K562 (cell line): ENCODE measurements around the gene NIM1K. TPM values are rescaled to one million over a fixed set of nuclear protein-coding genes. Genes with fewer than 3 reads are reported as not detected.

Experiments
- ATF4 ChIP-seq: fragments of 450-650 bp; formaldehyde crosslinking; IDR thresholded peaks from 2 replicates; pipeline ENCODE4 v1.4.0; 2022; ENCODE audit warnings: mild to moderate bottlenecking, moderate library complexity
- CHD4 ChIP-seq: fragments of 200-600 bp; sonication (generic); IDR thresholded peaks from 3 replicates; pipeline ENCODE4 v1.6.1; 2012; ENCODE audit warnings: low read depth, mild to moderate bottlenecking, mixed read lengths, low read length, inconsistent platforms; ENCODE audit not compliant: insufficient read depth, insufficient replicate concordance, poor library complexity, severe bottlenecking
- EP400 ChIP-seq: fragments of 450-650 bp; IDR thresholded peaks from 2 replicates; pipeline ENCODE4 v1.6.1; 2017; ENCODE audit warnings: antibody characterized with exemption, mild to moderate bottlenecking, moderate library complexity
- ETS1 ChIP-seq: conservative IDR thresholded peaks from 2 replicates; pipeline ENCODE4 v1.6.1; 2011; ENCODE audit warnings: low read depth, mild to moderate bottlenecking, low read length; ENCODE audit not compliant: control insufficient read depth
- GTF3C2 ChIP-seq: IDR thresholded peaks from 3 replicates; pipeline ENCODE4 v1.6.1; 2011; ENCODE audit warnings: borderline replicate concordance, mild to moderate bottlenecking, moderate library complexity; ENCODE audit not compliant: insufficient read length; ENCODE audit errors: extremely low read depth
- MBD2 ChIP-seq: sonication (generic); IDR thresholded peaks from 2 replicates; pipeline ENCODE4 v1.6.1; 2016; ENCODE audit warnings: low read depth, borderline replicate concordance
- MECOM ChIP-seq: fragments of 250-450 bp; sonication (Bioruptor Pico); IDR thresholded peaks from 2 replicates; pipeline ENCODE4 v1.8.0; 2022; ENCODE audit warnings: inconsistent platforms
- MYC ChIP-seq, 2 experiments: fragments of 250-450 bp in 1 of 2; sonication (Bioruptor Pico) in 1 of 2; IDR thresholded peaks; 2 replicates each; pipeline versions ENCODE4 v1.5.1 to v1.6.1; 2012 to 2021; ENCODE audit warnings: low read depth in 2 of 2, borderline replicate concordance in 1 of 2, improper control_type of control experiment in 1 of 2, low read length in 1 of 2, mild to moderate bottlenecking in 1 of 2, moderate library complexity in 1 of 2
- PHF20 ChIP-seq: fragments of 450-650 bp; IDR thresholded peaks from 2 replicates; pipeline ENCODE4 v1.6.1; 2018; ENCODE audit not compliant: partially characterized antibody
- SREBF1 ChIP-seq: fragments of 150-350 bp; IDR thresholded peaks from 2 replicates; pipeline ENCODE4 v1.6.1; 2014; ENCODE audit warnings: antibody characterized with exemption, low read depth, low read length, borderline replicate concordance
- TBL1XR1 ChIP-seq, 2 experiments: IDR thresholded peaks; 2 replicates each; pipeline ENCODE4 v1.6.1; 2012; ENCODE audit warnings: improper control_type of control experiment in 2 of 2, low read length in 2 of 2, mild to moderate bottlenecking in 1 of 2
- TFE3 ChIP-seq: fragments of 450-650 bp; formaldehyde crosslinking; IDR thresholded peaks from 2 replicates; pipeline ENCODE4 v1.4.0; 2020; ENCODE audit warnings: mild to moderate bottlenecking, mixed read lengths
- TGIF2 ChIP-seq: sonication (generic); formaldehyde crosslinking; IDR thresholded peaks from 2 replicates; pipeline ENCODE4 v1.8.1; 2022; ENCODE audit warnings: mild to moderate bottlenecking, missing genetic modification reagents, moderate library complexity
- ZBTB12 ChIP-seq: fragments of 250-450 bp; sonication (Bioruptor Pico); IDR thresholded peaks from 2 replicates; pipeline ENCODE4 v1.4.0; 2020
- ZFX ChIP-seq: sonication (generic); formaldehyde crosslinking; IDR thresholded peaks from 2 replicates; pipeline ENCODE4 v1.8.0; 2022; ENCODE audit warnings: mild to moderate bottlenecking, missing genetic modification reagents, moderate library complexity
- ZNF12 ChIP-seq: sonication (generic); formaldehyde crosslinking; IDR thresholded peaks from 2 replicates; pipeline ENCODE4 v1.4.0; 2020; ENCODE audit warnings: mild to moderate bottlenecking, missing genetic modification reagents
- ZNF224 ChIP-seq: sonication (generic); formaldehyde crosslinking; IDR thresholded peaks from 2 replicates; pipeline ENCODE4 v1.8.0; 2022; ENCODE audit warnings: mild to moderate bottlenecking, missing genetic modification reagents
- ZZZ3 ChIP-seq: fragments of 450-650 bp; IDR thresholded peaks from 2 replicates; pipeline ENCODE4 v1.6.1; 2016; ENCODE audit warnings: antibody characterized with exemption, mild to moderate bottlenecking, moderate library complexity
- polyA plus RNA-seq, 8 experiments: library from polyadenylated mRNA; depleted of rRNA in 4 of 8; stranded (reverse) in 5 of 8; unstranded in 3 of 8; fragments of >200 nt; fragmentation: Nextera tagmentation in 2 of 8; fragmentation: Illumina TruSeq in 1 of 8; extraction: Ambion mirVana in 2 of 8; extraction: Trizol in 1 of 8; gene quantifications; 2 replicates each; pipeline versions ENCODE4 v1.2.1 to v1.2.3, GENCODE V29; 2011 to 2014; ENCODE audit warnings: inconsistent platforms in 1 of 8, missing spikeins in 1 of 8
- total RNA-seq, 7 experiments: library from RNA; depleted of rRNA in 6 of 7; stranded (reverse); fragments of >200 nt in 6 of 7; fragmentation: Illumina TruSeq in 2 of 7; extraction: Trizol in 2 of 7; gene quantifications; 2 replicates each; pipeline versions ENCODE4 v1.2.1 to v1.2.3, GENCODE V29; 2011 to 2021; ENCODE audit warnings: low replicate concordance in 1 of 7

NIM1K gene
- total and polyA plus RNA-seq, 9 of the 15 experiments (the other 6 are each of a cell fraction or from before 2014, with no cell fraction given), result 0.03 to 0.34 (median 0.08) TPM; not detected in 3

- TF ChIP-seq ATF4 (CRISPR knock-in tag), result peak; percentile 36; the same call in 1 of the 2 replicates
- no peak for TF ChIP-seq CHD4
- TF ChIP-seq TFE3 (CRISPR knock-in tag), result peak; percentile 3; the same call in 1 of the 2 replicates
- peak in 1 of 2 experiments; percentile 41; a peak in 3 of 4 replicates for TF ChIP-seq TBL1XR1 (IDR thresholded peaks at IDR 0.05; ENCODE audit: low read length in 2 of 2)
- peak; percentile 99 for TF ChIP-seq ZFX
- no peak for TF ChIP-seq GTF3C2
- TF ChIP-seq ETS1, result peak; percentile 62
- TF ChIP-seq TGIF2 (CRISPR knock-in tag), result no peak
- peak; percentile 67 for TF ChIP-seq PHF20
- peak; percentile 73 for TF ChIP-seq ZBTB12
- TF ChIP-seq MBD2, result peak; percentile 94
- TF ChIP-seq EP400, result peak; percentile 84
- TF ChIP-seq ZNF224 (CRISPR knock-in tag), result no peak
- TF ChIP-seq ZNF12 (CRISPR knock-in tag), result 0 out of 2 replicates have a peak, but pooled peaks have one; percentile 73
- no peak for TF ChIP-seq ZZZ3
- peak; percentile 88 for TF ChIP-seq MYC (IDR thresholded peaks at IDR 0.05; ENCODE audit: low read depth, low read length)
- TF ChIP-seq MYC (CRISPR knock-in tag; IDR thresholded peaks at IDR 0.05; ENCODE audit: borderline replicate concordance, low read depth), result no peak
- TF ChIP-seq MECOM, result no peak
- peak; percentile 99 for TF ChIP-seq SREBF1
Measured at GRCh38 chr5:43313035-43313853, 121.2 kb downstream of the NIM1K start, which contains the start of gene HMGCS1 (continued).
